Tibial nerve (tissue), 4 donors: ENCODE data around the gene SOCS7. TPM values are rescaled to one million over a fixed set of nuclear protein-coding genes. Genes with fewer than 3 reads are reported as not detected.
A peak's percentile ranks its signal among the peaks of the same experiment; 100 is the strongest.

Experiments
- DNase-seq, 2 donors: peaks; one replicate each; pipeline ENCODE4 v3.0.0-alpha.2; 2019; ENCODE audit warnings: low spot score in 2 of 2
- H3K27ac ChIP-seq, 4 donors: fragments of 200-600 bp; sonication (generic) in 3 of 4; one replicate each; pipeline ENCODE4 v1.5.1; 2017 to 2019; ENCODE audit warnings: mild to moderate bottlenecking in 1 of 4
- H3K27me3 ChIP-seq, 2 donors: fragments of 200-600 bp; sonication (generic) in 1 of 2; one replicate each; pipeline versions ENCODE4 v1.5.1 to v1.6.0; 2017 to 2019
- H3K36me3 ChIP-seq, 3 donors: fragments of 200-600 bp; sonication (generic); one replicate each; pipeline ENCODE4 v1.5.1; 2018 to 2019
- H3K4me1 ChIP-seq, 4 donors: fragments of 200-600 bp; sonication (generic) in 3 of 4; one replicate each; pipeline ENCODE4 v1.5.1; 2017 to 2019
- H3K4me3 ChIP-seq, 4 donors: fragments of 200-600 bp; sonication (generic) in 3 of 4; one replicate each; pipeline ENCODE4 v1.5.1; 2017 to 2019; ENCODE audit warnings: mild to moderate bottlenecking in 1 of 4, moderate library complexity in 1 of 4
- H3K9me3 ChIP-seq, 4 donors: fragments of 200-600 bp; sonication (generic) in 3 of 4; one replicate each; pipeline ENCODE4 v1.5.1; 2017 to 2019
- EP300 ChIP-seq, 2 donors: sonication (generic); formaldehyde crosslinking; IDR thresholded peaks; one replicate each; pipeline ENCODE4 v1.6.1; 2017; ENCODE audit warnings: antibody characterized with exemption in 2 of 2, mild to moderate bottlenecking in 1 of 2
- POLR2A ChIP-seq, 2 donors: fragments of 450-650 bp; IDR thresholded peaks; one replicate each; pipeline ENCODE4 v1.6.1; 2017; ENCODE audit warnings: antibody characterized with exemption in 2 of 2, mild to moderate bottlenecking in 2 of 2, moderate library complexity in 2 of 2
- WGBS, 2 donors: methylation state at CpG; one replicate each; pipeline ENCODE4 v1.1.5; 2018; 5-methylcytosine and 5-hydroxymethylcytosine counted together
- total RNA-seq, 4 donors: library from RNA; depleted of rRNA; stranded (reverse); fragments of >200 nt; gene quantifications; one replicate each; pipeline ENCODE4 v1.1.0, GENCODE V29; 2016
- TF ChIP-seq, protein P1 (sequence below), 5 experiments: fragments of 200-600 bp in 3 of 5; fragments of 450-650 bp in 2 of 5; sonication (generic) in 3 of 5; IDR thresholded peaks; one replicate each; pipeline ENCODE4 v1.5.1; 2016 to 2019; ENCODE audit warnings: antibody characterized with exemption in 5 of 5, mild to moderate bottlenecking in 3 of 5, moderate library complexity in 2 of 5

SOCS7 gene
- total RNA-seq, 4 donors from 2014 or later: 14.7 to 26.4 (median 17.8) TPM

DNA sequence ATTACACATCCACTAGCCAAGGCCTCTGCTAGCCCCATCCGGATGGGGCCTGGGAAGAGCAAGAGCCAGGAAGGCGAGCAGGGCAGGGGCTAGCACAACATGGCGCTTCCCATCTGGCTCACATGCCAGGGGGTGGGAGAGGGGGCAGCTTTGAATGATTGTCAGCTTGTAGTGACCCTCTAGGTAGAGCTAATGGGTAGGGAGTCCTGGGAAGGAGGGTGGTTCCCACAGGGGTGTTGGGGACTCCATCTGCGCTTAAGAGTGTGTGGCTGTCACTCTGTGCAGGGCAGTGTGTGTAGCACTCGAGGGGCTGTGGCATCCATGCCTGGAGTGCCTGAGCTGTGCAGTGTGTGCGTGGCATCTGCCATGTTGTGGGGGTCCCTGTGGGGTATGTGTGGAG lies 101.1 kb downstream of the SOCS7 start:
- no peaks in the 10 kb centered on the region for H3K27me3 ChIP-seq
- H3K4me1 ChIP-seq: peaks cover 0 to 84% (median 59%) of the 10 kb centered on the region in 4 donors
- no peak overlapping the region for H3K4me3 ChIP-seq
- WGBS, 2 donors: 83 to 85% methylated on average over 6 of the region's 6 CpGs
- H3K27ac ChIP-seq: peak overlapping the region; percentile 36 to 93 (median 74)
- peaks cover 0 to under 1% (median 0%) of the 10 kb centered on the region in 3 donors for H3K36me3 ChIP-seq
- no peak for DNase-seq
- H3K9me3 ChIP-seq: no peaks in the 10 kb centered on the region
- TF ChIP-seq EP300 (IDR thresholded peaks at IDR 0.05) (no peak), POLR2A (IDR thresholded peaks at IDR 0.05) (no peak)
- TF ChIP-seq, protein P1, sequence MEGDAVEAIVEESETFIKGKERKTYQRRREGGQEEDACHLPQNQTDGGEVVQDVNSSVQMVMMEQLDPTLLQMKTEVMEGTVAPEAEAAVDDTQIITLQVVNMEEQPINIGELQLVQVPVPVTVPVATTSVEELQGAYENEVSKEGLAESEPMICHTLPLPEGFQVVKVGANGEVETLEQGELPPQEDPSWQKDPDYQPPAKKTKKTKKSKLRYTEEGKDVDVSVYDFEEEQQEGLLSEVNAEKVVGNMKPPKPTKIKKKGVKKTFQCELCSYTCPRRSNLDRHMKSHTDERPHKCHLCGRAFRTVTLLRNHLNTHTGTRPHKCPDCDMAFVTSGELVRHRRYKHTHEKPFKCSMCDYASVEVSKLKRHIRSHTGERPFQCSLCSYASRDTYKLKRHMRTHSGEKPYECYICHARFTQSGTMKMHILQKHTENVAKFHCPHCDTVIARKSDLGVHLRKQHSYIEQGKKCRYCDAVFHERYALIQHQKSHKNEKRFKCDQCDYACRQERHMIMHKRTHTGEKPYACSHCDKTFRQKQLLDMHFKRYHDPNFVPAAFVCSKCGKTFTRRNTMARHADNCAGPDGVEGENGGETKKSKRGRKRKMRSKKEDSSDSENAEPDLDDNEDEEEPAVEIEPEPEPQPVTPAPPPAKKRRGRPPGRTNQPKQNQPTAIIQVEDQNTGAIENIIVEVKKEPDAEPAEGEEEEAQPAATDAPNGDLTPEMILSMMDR (IDR thresholded peaks at IDR 0.05): no peak

DNA sequence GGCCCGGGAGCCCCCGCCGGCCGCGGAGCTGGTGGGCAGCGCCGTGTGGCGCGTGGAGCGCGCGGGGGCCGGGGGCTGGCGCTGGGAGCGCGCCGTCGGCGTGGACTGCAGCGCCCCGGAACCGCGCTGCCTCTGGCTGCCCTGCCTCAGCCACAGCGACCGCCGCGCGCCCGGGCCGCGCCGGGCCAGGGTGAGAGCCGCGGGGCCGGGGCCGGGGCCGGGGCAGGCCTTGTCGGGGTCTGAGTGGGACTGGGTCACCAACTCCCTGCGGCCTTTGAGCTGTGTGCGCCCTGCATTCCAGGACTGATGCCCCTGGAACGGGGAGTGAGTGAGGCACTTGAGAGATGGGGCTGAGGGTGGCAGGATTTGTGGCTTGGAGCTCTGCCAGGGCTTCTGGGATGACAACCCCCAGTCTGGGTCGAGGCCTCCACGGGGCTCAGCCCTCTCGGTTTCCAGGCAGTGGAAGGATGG lies 102.3 kb downstream of the SOCS7 start:
- no peak for DNase-seq
- Histone ChIP-seq H3K27ac (peak overlapping the region; percentile 72 to 97 (median 86)), H3K9me3 (no peaks in the 10 kb centered on the region), H3K36me3 (peaks cover 0 to 13% (median 0%) of the 10 kb centered on the region in 3 donors), H3K4me3 (peak overlapping the region; percentile 22 to 55 (median 40)), H3K4me1 (peaks cover 0 to 74% (median 49%) of the 10 kb centered on the region in 4 donors), H3K27me3 (no peaks in the 10 kb centered on the region)
- 0 to 1% methylated on average over 6 to 27 of the region's 44 CpGs for WGBS, 2 donors
- TF ChIP-seq EP300 (IDR thresholded peaks at IDR 0.05) (no peak), POLR2A (IDR thresholded peaks at IDR 0.05) (no peak)
- TF ChIP-seq, protein P1 (IDR thresholded peaks at IDR 0.05): no peak

DNA sequence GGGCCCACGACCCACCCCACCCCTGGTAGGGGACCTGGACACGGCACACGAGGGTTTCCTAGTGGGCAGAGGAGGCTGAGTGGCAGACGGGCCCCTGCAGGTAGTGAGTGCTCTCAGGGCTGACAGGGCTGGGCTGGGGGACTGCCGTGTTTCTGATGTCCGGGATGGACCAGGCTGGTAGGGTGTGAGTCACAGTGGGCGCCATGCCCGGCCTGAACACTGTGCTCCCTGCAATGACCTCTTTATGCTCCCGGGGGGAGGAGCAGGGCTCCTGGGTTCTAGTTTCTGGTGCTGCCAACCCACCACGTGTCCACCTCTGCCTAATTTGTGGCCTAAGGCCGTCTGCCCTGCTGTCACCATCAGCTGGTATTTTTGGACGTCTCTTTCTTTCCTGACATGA lies 102.9 kb downstream of the SOCS7 start:
- TF ChIP-seq, protein P1 (IDR thresholded peaks at IDR 0.05): no peak
- peak in 1 of 2 donors; percentile 37 for TF ChIP-seq POLR2A (IDR thresholded peaks at IDR 0.05)
- peak in 1 of 2 donors; percentile 71 for TF ChIP-seq EP300 (IDR thresholded peaks at IDR 0.05)
- Histone ChIP-seq H3K4me1 (peaks cover 0 to 72% (median 44%) of the 10 kb centered on the region in 4 donors), H3K4me3 (peak overlapping the region; percentile 22 to 55 (median 40)), H3K27ac (peak overlapping the region; percentile 72 to 97 (median 86)), H3K27me3 (no peaks in the 10 kb centered on the region), H3K36me3 (peaks cover 0 to 19% (median 0%) of the 10 kb centered on the region in 3 donors), H3K9me3 (no peaks in the 10 kb centered on the region)
- whole genome bisulfite sequencing, 2 donors: 15 to 23% methylated on average over 4 to 12 of the region's 12 CpGs
- peak; percentile 52 to 64 for DNase-seq

Other genes with a start within 250 kb of the SOCS7 start
- gene TBC1D3E, start 223.9 kb upstream of the SOCS7 start, total RNA-seq: not detected
- not detected for gene TBC1D3, start 159.3 kb upstream of the SOCS7 start, total RNA-seq
- 10 to 100 TPM; 17.4 to 29.3 (median 24.2) TPM for gene MRPL45, start 54.7 kb upstream of the SOCS7 start, total RNA-seq
- under 1 TPM in 3 of 4 donors, not detected in 1; 0.21 to 0.78 (median 0.44) TPM for gene GPR179, start 7.9 kb upstream of the SOCS7 start, total RNA-seq
- gene ARHGAP23, start 76.6 kb downstream of the SOCS7 start, total RNA-seq: 10 to 100 TPM; 41.0 to 80.7 (median 65.7) TPM